DOHH2 (cell line): ENCODE measurements around the gene WDR13.

Source experiments
- H3F3A ChIP-seq: fragments of 200-600 bp; sonication (generic), shearing (Covaris generic); 2 replicates; pipeline ENCODE4 v1.6.0; 2016; ENCODE audit warnings: antibody characterized with exemption, mild to moderate bottlenecking; ENCODE audit not compliant: control insufficient read depth, insufficient read depth
- H3K27ac ChIP-seq: fragments of 200-600 bp; sonication (generic); 2 replicates; pipeline ENCODE4 v1.5.1; 2014; ENCODE audit warnings: low read depth, mild to moderate bottlenecking, low read length, moderate library complexity
- H3K27me3 ChIP-seq: fragments of 200-600 bp; sonication (generic); 2 replicates; pipeline ENCODE4 v1.6.1; 2014; ENCODE audit warnings: mild to moderate bottlenecking, low read length, mixed read lengths; ENCODE audit not compliant: control insufficient read depth
- H3K36me3 ChIP-seq: fragments of 200-600 bp; sonication (generic); 2 replicates; pipeline ENCODE4 v1.6.1; 2014; ENCODE audit warnings: mild to moderate bottlenecking, low read length, moderate library complexity, mixed read lengths; ENCODE audit not compliant: control insufficient read depth
- H3K4me1 ChIP-seq: fragments of 200-600 bp; sonication (generic); 2 replicates; pipeline ENCODE4 v1.6.1; 2014; ENCODE audit warnings: mild to moderate bottlenecking, low read length, mixed read lengths; ENCODE audit not compliant: control insufficient read depth
- H3K4me2 ChIP-seq: fragments of 200-600 bp; sonication (generic); 2 replicates; pipeline ENCODE4 v1.6.0; 2014; ENCODE audit warnings: mild to moderate bottlenecking, low read length, moderate library complexity
- H3K4me3 ChIP-seq: fragments of 200-600 bp; sonication (generic); 2 replicates; pipeline ENCODE4 v1.5.1; 2014; ENCODE audit warnings: mild to moderate bottlenecking, low read length, mixed read lengths
- H3K79me2 ChIP-seq: fragments of 200-600 bp; sonication (generic); 2 replicates; pipeline ENCODE4 v1.6.1; 2014; ENCODE audit warnings: mild to moderate bottlenecking, low read length, mixed read lengths; ENCODE audit not compliant: control insufficient read depth
- H3K9me2 ChIP-seq: fragments of 200-600 bp; sonication (generic); replicated peaks from 2 replicates; pipeline ENCODE4 v1.6.1; 2014; ENCODE audit warnings: mild to moderate bottlenecking, low read length, mixed read lengths; ENCODE audit not compliant: control insufficient read depth
- H3K9me3 ChIP-seq: fragments of 200-600 bp; sonication (generic); 2 replicates; pipeline ENCODE4 v1.6.1; 2014; ENCODE audit warnings: antibody characterized with exemption, low read length, mixed read lengths; ENCODE audit not compliant: control insufficient read depth, insufficient read depth
- H4K20me1 ChIP-seq: fragments of 200-600 bp; sonication (generic); 2 replicates; pipeline ENCODE4 v1.6.0; 2014; ENCODE audit warnings: low read depth, mild to moderate bottlenecking, antibody characterized with exemption, low read length, moderate library complexity; ENCODE audit not compliant: control insufficient read depth, insufficient read depth
- EZH2phosphoT487 ChIP-seq: fragments of 200-600 bp; sonication (generic); IDR thresholded peaks from 2 replicates; pipeline ENCODE4 v1.6.1; 2017; ENCODE audit warnings: borderline replicate concordance, mild to moderate bottlenecking, antibody characterized with exemption, low read length, moderate library complexity, mixed read lengths
- TF ChIP-seq, protein P1 (sequence below): fragments of 200-600 bp; sonication (generic); IDR thresholded peaks from one replicate; pipeline ENCODE4 v1.5.1; 2014; ENCODE audit warnings: antibody characterized with exemption, mild to moderate bottlenecking, low read depth, low read length; ENCODE audit not compliant: poor library complexity, severe bottlenecking

Gene WDR13

DNA sequence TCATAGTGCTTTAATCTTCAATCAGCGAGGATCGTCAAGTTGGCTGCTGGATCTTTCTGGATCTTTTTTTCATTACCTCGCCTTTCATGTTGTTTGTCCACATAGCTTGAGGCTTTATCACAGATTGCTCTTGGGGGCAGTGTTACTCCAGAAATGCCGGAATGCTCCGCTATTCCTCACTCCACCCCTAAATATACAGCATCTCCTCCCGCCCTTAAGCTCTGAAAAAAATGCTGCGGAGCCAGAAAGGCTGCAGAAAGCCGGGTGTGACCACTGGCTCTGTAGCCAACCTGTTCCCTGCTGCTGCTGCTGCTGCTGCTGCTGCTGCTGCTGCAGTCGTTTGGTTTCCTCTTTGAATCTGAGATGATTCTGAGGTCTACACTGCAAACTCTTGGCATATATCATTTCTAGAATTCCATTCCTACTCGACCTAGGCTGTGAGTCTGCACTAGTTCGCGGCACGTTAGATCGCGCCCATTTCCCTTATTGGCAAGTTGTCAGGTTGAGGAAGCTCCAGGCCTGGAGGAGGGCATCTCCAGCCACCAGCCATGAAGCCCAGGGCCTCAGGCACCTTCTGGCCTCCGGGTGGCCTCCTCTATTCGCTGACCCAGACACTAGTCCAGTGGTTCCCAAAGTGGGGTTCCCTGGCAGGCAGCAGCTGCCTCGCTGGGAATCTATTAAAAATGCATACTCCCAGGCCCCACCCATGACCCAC is 34.2 kb downstream of the WDR13 start:
- Histone ChIP-seq H3K27ac (no peak overlapping the region), H3K36me3 (no peaks in the 10 kb centered on the region), H3K4me2 (peak overlapping the region; percentile 50), H3K4me3 (peak overlapping the region; percentile 15; the same call in 1 of the 2 replicates), H3K4me1 (peaks cover 10% of the 10 kb centered on the region), H3K79me2 (no peaks in the 10 kb centered on the region), H3F3A (no peaks in the 10 kb centered on the region), H3K27me3 (no peaks in the 10 kb centered on the region), H4K20me1 (no peaks in the 10 kb centered on the region), H3K9me3 (no peaks in the 10 kb centered on the region), H3K9me2 (no peaks in the 10 kb centered on the region)
- TF ChIP-seq, protein P1, sequence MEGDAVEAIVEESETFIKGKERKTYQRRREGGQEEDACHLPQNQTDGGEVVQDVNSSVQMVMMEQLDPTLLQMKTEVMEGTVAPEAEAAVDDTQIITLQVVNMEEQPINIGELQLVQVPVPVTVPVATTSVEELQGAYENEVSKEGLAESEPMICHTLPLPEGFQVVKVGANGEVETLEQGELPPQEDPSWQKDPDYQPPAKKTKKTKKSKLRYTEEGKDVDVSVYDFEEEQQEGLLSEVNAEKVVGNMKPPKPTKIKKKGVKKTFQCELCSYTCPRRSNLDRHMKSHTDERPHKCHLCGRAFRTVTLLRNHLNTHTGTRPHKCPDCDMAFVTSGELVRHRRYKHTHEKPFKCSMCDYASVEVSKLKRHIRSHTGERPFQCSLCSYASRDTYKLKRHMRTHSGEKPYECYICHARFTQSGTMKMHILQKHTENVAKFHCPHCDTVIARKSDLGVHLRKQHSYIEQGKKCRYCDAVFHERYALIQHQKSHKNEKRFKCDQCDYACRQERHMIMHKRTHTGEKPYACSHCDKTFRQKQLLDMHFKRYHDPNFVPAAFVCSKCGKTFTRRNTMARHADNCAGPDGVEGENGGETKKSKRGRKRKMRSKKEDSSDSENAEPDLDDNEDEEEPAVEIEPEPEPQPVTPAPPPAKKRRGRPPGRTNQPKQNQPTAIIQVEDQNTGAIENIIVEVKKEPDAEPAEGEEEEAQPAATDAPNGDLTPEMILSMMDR: peak; percentile 42
- TF ChIP-seq EZH2phosphoT487: no peak

DNA sequence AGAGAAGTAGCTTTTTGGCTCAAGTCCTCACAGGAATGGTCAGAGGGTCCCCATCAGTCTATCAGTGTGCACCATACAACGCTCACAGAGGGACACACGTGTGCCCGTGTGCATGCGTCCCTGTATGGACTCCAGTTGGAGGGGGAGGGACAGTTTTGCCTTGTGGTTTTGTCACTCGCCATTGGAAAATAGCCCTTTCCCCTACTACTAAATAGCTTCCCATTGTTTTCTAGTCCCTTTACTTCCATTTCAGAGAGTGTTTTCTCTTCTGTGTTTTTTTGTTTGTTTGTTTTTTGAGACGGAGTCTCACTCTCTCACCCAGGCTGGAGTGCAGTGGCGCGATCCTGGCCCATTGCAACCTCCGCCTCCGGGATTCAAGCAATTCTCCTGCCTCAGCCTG is 34.9 kb downstream of the WDR13 start:
- H4K20me1 ChIP-seq: no peaks in the 10 kb centered on the region
- no peaks in the 10 kb centered on the region for H3K9me2 ChIP-seq
- no peak overlapping the region for H3K27ac ChIP-seq
- H3K27me3 ChIP-seq: no peaks in the 10 kb centered on the region
- no peak overlapping the region for H3K4me3 ChIP-seq
- peak overlapping the region; percentile 50; the same call in 1 of the 2 replicates for H3K4me2 ChIP-seq
- no peaks in the 10 kb centered on the region for H3K36me3 ChIP-seq
- TF ChIP-seq EZH2phosphoT487: no peak
- TF ChIP-seq, protein P1: no peak
- H3K79me2 ChIP-seq: no peaks in the 10 kb centered on the region
- H3K4me1 ChIP-seq: peaks cover 10% of the 10 kb centered on the region
- H3K9me3 ChIP-seq: no peaks in the 10 kb centered on the region
- no peaks in the 10 kb centered on the region for H3F3A ChIP-seq

DNA sequence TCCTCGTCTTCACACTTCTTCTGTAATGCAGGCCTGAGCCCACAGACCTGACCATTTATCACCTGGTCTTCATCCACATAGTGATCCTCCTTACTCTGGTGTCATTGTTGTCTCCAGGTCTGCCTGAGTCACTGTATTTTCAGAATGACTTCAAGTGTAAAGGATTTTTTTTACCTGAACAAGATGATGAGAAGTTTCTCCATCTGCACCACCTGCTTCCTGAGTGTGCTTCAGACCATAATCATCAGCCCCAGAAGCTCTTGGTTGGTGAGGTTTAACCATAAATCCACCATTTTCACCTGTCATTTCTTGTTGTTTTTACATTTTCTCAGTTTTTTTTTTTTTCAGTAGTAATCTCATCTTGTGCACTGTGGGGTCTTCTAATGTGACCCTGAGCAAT is 39.0 kb downstream of the WDR13 start:
- H3K4me2 ChIP-seq: no peak overlapping the region

More for the DNA sequence above, 39.0 kb downstream of the WDR13 start:
- H3K9me2 ChIP-seq: no peaks in the 10 kb centered on the region
- no peaks in the 10 kb centered on the region for H3K79me2 ChIP-seq
- no peak overlapping the region for H3K4me3 ChIP-seq
- H3K4me1 ChIP-seq: peaks cover 7% of the 10 kb centered on the region
- TF ChIP-seq, protein P1: no peak
- no peak for TF ChIP-seq EZH2phosphoT487
- H3F3A ChIP-seq: no peaks in the 10 kb centered on the region
- H3K9me3 ChIP-seq: no peaks in the 10 kb centered on the region
- H3K36me3 ChIP-seq: no peaks in the 10 kb centered on the region
- no peaks in the 10 kb centered on the region for H3K27me3 ChIP-seq
- no peak overlapping the region for H3K27ac ChIP-seq
- no peaks in the 10 kb centered on the region for H4K20me1 ChIP-seq
